OCI-LY7 (cell line): ENCODE data around the gene RAPH1. TPM values are rescaled to one million over a fixed set of nuclear protein-coding genes. Genes with fewer than 3 reads are reported as not detected.
A peak's percentile ranks its signal among the peaks of the same experiment; 100 is the strongest.

ENCODE experiments used
- BruUV-seq: library from RNA; stranded (reverse); fragments of 400-500 nt; replicated peaks from 2 replicates; lab custom pipeline; 2021; lab: Mats Ljungman, UMichigan
- CTCF ChIA-PET: fragments of 300-600 bp; sonication (Branson Sonifier 250); formaldehyde crosslinking; loops from one replicate; lab custom pipeline; 2022; ENCODE audit warnings: antibody characterized with exemption; ENCODE audit not compliant: unreplicated experiment; lab: Charles Lee
- POLR2A ChIA-PET: fragments of 300-600 bp; sonication (Branson Sonifier 250); formaldehyde crosslinking; loops from one replicate; lab custom pipeline; 2022; ENCODE audit warnings: antibody characterized with exemption; lab: Charles Lee
- DNase-seq: peaks from one replicate; pipeline ENCODE4 v3.0.0-alpha.2; 2015; ENCODE audit warnings: low spot score
- H2AFZ ChIP-seq: fragments of 200-600 bp; sonication (generic), shearing (Covaris generic); 2 replicates; pipeline ENCODE4 v1.6.1; 2014; ENCODE audit warnings: mild to moderate bottlenecking, antibody characterized with exemption, low read length, moderate library complexity
- H3K27ac ChIP-seq: fragments of 200-600 bp; sonication (generic); 2 replicates; pipeline ENCODE4 v1.5.1; 2014; ENCODE audit warnings: mixed run types, low read depth, mild to moderate bottlenecking, moderate library complexity, low read length, inconsistent platforms; ENCODE audit not compliant: poor library complexity, severe bottlenecking
- H3K36me3 ChIP-seq: fragments of 200-600 bp; sonication (generic); 2 replicates; pipeline ENCODE4 v1.6.1; 2014; ENCODE audit warnings: mild to moderate bottlenecking, antibody characterized with exemption, low read length, moderate library complexity, mixed read lengths; ENCODE audit not compliant: insufficient read depth
- H3K4me1 ChIP-seq: fragments of 200-600 bp; sonication (generic); 2 replicates; pipeline ENCODE4 v1.5.1; 2014; ENCODE audit warnings: mild to moderate bottlenecking, low read length; ENCODE audit not compliant: insufficient read depth, poor library complexity, severe bottlenecking
- H3K4me2 ChIP-seq: fragments of 200-600 bp; sonication (generic); 2 replicates; pipeline ENCODE4 v1.6.1; 2014; ENCODE audit warnings: mild to moderate bottlenecking, low read length
- H3K4me3 ChIP-seq: fragments of 200-600 bp; sonication (generic); 2 replicates; pipeline ENCODE4 v1.5.1; 2014; ENCODE audit warnings: mild to moderate bottlenecking, low read depth, low read length; ENCODE audit not compliant: poor library complexity, severe bottlenecking
- H3K79me2 ChIP-seq: fragments of 200-600 bp; sonication (generic); 2 replicates; pipeline ENCODE4 v1.6.1; 2016; ENCODE audit warnings: low read depth, mild to moderate bottlenecking, low read length, moderate library complexity, mixed read lengths; ENCODE audit not compliant: insufficient read depth
- H3K9me2 ChIP-seq: fragments of 200-600 bp; sonication (generic); 2 replicates; pipeline ENCODE4 v1.6.1; 2016; ENCODE audit warnings: mild to moderate bottlenecking, low read length, mixed read lengths; ENCODE audit not compliant: insufficient read depth
- H3K9me3 ChIP-seq: fragments of 200-600 bp; sonication (generic); 2 replicates; pipeline ENCODE4 v1.6.1; 2014; ENCODE audit warnings: mild to moderate bottlenecking, mixed run types, low read length, mixed read lengths
- H4K20me1 ChIP-seq: fragments of 200-600 bp; sonication (generic); 2 replicates; pipeline ENCODE4 v1.6.1; 2014; ENCODE audit warnings: mild to moderate bottlenecking, antibody characterized with exemption, low read length, moderate library complexity, mixed read lengths; ENCODE audit not compliant: insufficient read depth
- CTCF ChIP-seq: fragments of 200-600 bp; sonication (generic); conservative IDR thresholded peaks from 2 replicates; pipeline ENCODE4 v1.5.1; 2014; ENCODE audit warnings: mild to moderate bottlenecking, antibody characterized with exemption, low read length, moderate library complexity, mixed read lengths
- EZH2phosphoT487 ChIP-seq: fragments of 200-600 bp; sonication (generic); IDR thresholded peaks from 2 replicates; pipeline ENCODE4 v1.6.1; 2018; ENCODE audit warnings: low read depth, borderline replicate concordance, mild to moderate bottlenecking, mixed run types, antibody characterized with exemption, low read length, moderate library complexity, mixed read lengths
- intact Hi-C: fragments of 100-400 bp; cut with micrococcal nuclease; formaldehyde crosslinking; loops from one replicate; pipeline ENCODE4 v1.10.0; 2022; ENCODE audit not compliant: unreplicated experiment
- total RNA-seq, 2 experiments: library from RNA; depleted of rRNA in 1 of 2; stranded (reverse); fragments of >200 nt in 1 of 2; shearing (Covaris generic) in 1 of 2; gene quantifications; 2 replicates each; pipeline ENCODE4 v1.2.3, GENCODE V29; 2014 to 2022

Gene RAPH1
- total RNA-seq, 2 experiments from 2014 or later: 4.0 to 21.5 TPM

- Histone ChIP-seq H3K36me3 (no peaks in the 10 kb centered on the region), H3K27ac (peak overlapping the region; percentile 92), H3K9me2 (no peaks in the 10 kb centered on the region), H3K79me2 (no peaks in the 10 kb centered on the region), H3K4me2 (peak overlapping the region; percentile 79), H3K4me3 (peak overlapping the region; percentile 51), H3K9me3 (no peaks in the 10 kb centered on the region), H3K4me1 (peaks cover 78% of the 10 kb centered on the region), H2AFZ (peak overlapping the region; percentile 90), H4K20me1 (no peaks in the 10 kb centered on the region)
- no peak for TF ChIP-seq CTCF
- no peak for TF ChIP-seq EZH2phosphoT487
- POLR2A ChIA-PET: interaction anchor here (0.5 to 6.8 kb wide), 7 partner anchors 8 to 198 kb away, joined by 3 to 114 read pairs (median 3); no protein-coding TSS in a partner anchor
- intact Hi-C loops: loop anchor here (2.0 kb wide), 2 partner anchors 48 to 68 kb away; partner anchors contain the start of gene RAPH1
- CTCF ChIA-PET: interaction anchor here (0.6 to 1.5 kb wide), 2 partner anchors 13 to 17 kb away, joined by 3 to 8 read pairs; no protein-coding TSS in a partner anchor
- BruUV-seq: no TSS peak
- DNase-seq: no peak
Measured at GRCh38 chr2:203582468-203582867, 47.4 kb upstream of the RAPH1 start.

GRCh38 chr2:203580844-203581243 is 45.7 kb upstream of the RAPH1 start:
- intact Hi-C loops: no loop called here
- no peaks in the 10 kb centered on the region for H3K9me2 ChIP-seq
- no peaks in the 10 kb centered on the region for H3K79me2 ChIP-seq
- CTCF ChIA-PET: interaction anchor here (1.0 kb wide), 1 partner anchor 221 kb away, joined by 3 read pairs; no protein-coding TSS in a partner anchor
- POLR2A ChIA-PET: interaction anchor here (1.3 to 6.8 kb wide), 2 partner anchors 13 to 16 kb away, joined by 3 to 114 read pairs; no protein-coding TSS in a partner anchor
- peak overlapping the region; percentile 10; the same call in 1 of the 2 replicates for H3K4me2 ChIP-seq
- no peak for DNase-seq
- H3K4me1 ChIP-seq: peaks cover 65% of the 10 kb centered on the region
- H3K27ac ChIP-seq: no peak overlapping the region
- no peaks in the 10 kb centered on the region for H3K36me3 ChIP-seq
- no peaks in the 10 kb centered on the region for H4K20me1 ChIP-seq
- peak overlapping the region; percentile 69 for H2AFZ ChIP-seq
- H3K4me3 ChIP-seq: no peak overlapping the region
- BruUV-seq: no TSS peak
- TF ChIP-seq EZH2phosphoT487 (no peak), CTCF (no peak)
- H3K9me3 ChIP-seq: no peaks in the 10 kb centered on the region

GRCh38 chr2:203579730-203580129 is 44.6 kb upstream of the RAPH1 start:
- Histone ChIP-seq H4K20me1 (no peaks in the 10 kb centered on the region), H3K4me1 (peaks cover 54% of the 10 kb centered on the region), H3K4me2 (no peak overlapping the region), H3K36me3 (no peaks in the 10 kb centered on the region), H3K27ac (no peak overlapping the region), H3K79me2 (no peaks in the 10 kb centered on the region), H2AFZ (peak overlapping the region; percentile 54), H3K9me2 (no peaks in the 10 kb centered on the region), H3K4me3 (no peak overlapping the region), H3K9me3 (no peaks in the 10 kb centered on the region)
- no TSS peak for BruUV-seq
- POLR2A ChIA-PET: interaction anchor here (0.7 to 1.1 kb wide), 3 partner anchors 9 to 25 kb away, joined by 3 to 4 read pairs (median 3); no protein-coding TSS in a partner anchor
- TF ChIP-seq CTCF (no peak), EZH2phosphoT487 (no peak)
- DNase-seq: no peak
- CTCF ChIA-PET: no interaction called here
- intact Hi-C loops: no loop called here
